Mesenchymal stem cell (in vitro differentiated cells and primary cell): ENCODE results near the gene MFF.
"Not testable (repeated sequence)": the region's sequence is repeated elsewhere in the genome, so short reads cannot be mapped to it uniquely, and the experiment has no call there.

Experiments
- DNase-seq: peaks from one replicate; pipeline ENCODE4 v3.0.0-alpha.2; 2013
- H2AFZ ChIP-seq: one replicate; pipeline ENCODE4 v1.6.1; 2013; ENCODE audit warnings: low read depth, mild to moderate bottlenecking, control low read depth, inconsistent platforms, low read length, moderate library complexity
- H2AK5ac ChIP-seq: 2 replicates; pipeline ENCODE4 v1.6.1; 2013; ENCODE audit warnings: low read length, moderate library complexity, mild to moderate bottlenecking, inconsistent platforms; ENCODE audit not compliant: severe bottlenecking
- H2BK120ac ChIP-seq: one replicate; pipeline ENCODE4 v1.6.1; 2013; ENCODE audit warnings: low read depth, mild to moderate bottlenecking, inconsistent platforms, low read length, moderate library complexity
- H2BK12ac ChIP-seq, 2 experiments: one replicate each; pipeline ENCODE4 v1.6.1; 2013; ENCODE audit warnings: inconsistent platforms in 2 of 2, low read length in 2 of 2, mild to moderate bottlenecking in 2 of 2, moderate library complexity in 2 of 2, control low read depth in 1 of 2
- H2BK15ac ChIP-seq: one replicate; pipeline ENCODE4 v1.6.1; 2013; ENCODE audit warnings: mild to moderate bottlenecking, low read depth, inconsistent platforms; ENCODE audit not compliant: poor library complexity, severe bottlenecking
- H2BK5ac ChIP-seq: 2 replicates; pipeline ENCODE4 v1.6.1; 2013; ENCODE audit warnings: low read depth, mild to moderate bottlenecking, low read length, control low read depth, inconsistent platforms; ENCODE audit not compliant: poor library complexity, severe bottlenecking
- H3K14ac ChIP-seq, 2 experiments: one replicate each; pipeline ENCODE4 v1.6.1; 2013; ENCODE audit warnings: inconsistent platforms in 2 of 2, low read length in 2 of 2, control low read depth in 1 of 2, mild to moderate bottlenecking in 1 of 2, moderate library complexity in 1 of 2
- H3K18ac ChIP-seq, 2 experiments: one replicate each; pipeline ENCODE4 v1.6.1; 2013; ENCODE audit warnings: inconsistent platforms in 2 of 2, low read length in 2 of 2, control low read depth in 1 of 2, low read depth in 1 of 2, mild to moderate bottlenecking in 1 of 2
- H3K23ac ChIP-seq, 2 experiments: one replicate each; pipeline ENCODE4 v1.6.1; 2013; ENCODE audit warnings: inconsistent platforms in 2 of 2, low read length in 2 of 2, mild to moderate bottlenecking in 2 of 2, moderate library complexity in 2 of 2, control low read depth in 1 of 2
- H3K27ac ChIP-seq: 2 replicates; pipeline ENCODE4 v1.5.1; 2013; ENCODE audit warnings: mild to moderate bottlenecking, moderate library complexity, low read length, control low read depth, inconsistent platforms; ENCODE audit not compliant: poor library complexity, severe bottlenecking
- H3K27me3 ChIP-seq, 2 experiments: 2 replicates each; pipeline versions ENCODE4 v1.6.1 to v1.7.0; 2013; ENCODE audit warnings: low read length in 2 of 2, mild to moderate bottlenecking in 2 of 2, moderate library complexity in 2 of 2, control low read depth in 1 of 2, inconsistent platforms in 1 of 2; ENCODE audit not compliant: control insufficient read depth in 1 of 2, insufficient read depth in 1 of 2
- H3K36me3 ChIP-seq, 2 experiments: 2 replicates each; pipeline versions ENCODE4 v1.6.1 to v1.7.0; 2013; ENCODE audit warnings: low read length in 2 of 2, control low read depth in 1 of 2, inconsistent platforms in 1 of 2, low read depth in 1 of 2, mild to moderate bottlenecking in 1 of 2; ENCODE audit not compliant: insufficient read depth in 2 of 2, control insufficient read depth in 1 of 2
- H3K4ac ChIP-seq, 2 experiments: one replicate each; pipeline ENCODE4 v1.6.1; 2013; ENCODE audit warnings: inconsistent platforms in 2 of 2, low read length in 2 of 2, mild to moderate bottlenecking in 2 of 2, moderate library complexity in 2 of 2, control low read depth in 1 of 2, low read depth in 1 of 2
- H3K4me1 ChIP-seq: 2 replicates; pipeline ENCODE4 v1.6.1; 2013; ENCODE audit warnings: low read depth, low read length, control low read depth; ENCODE audit not compliant: control insufficient read depth, insufficient read depth
- H3K4me2 ChIP-seq: 2 replicates; pipeline ENCODE4 v1.6.1; 2013; ENCODE audit warnings: low read length, mild to moderate bottlenecking, inconsistent platforms; ENCODE audit not compliant: poor library complexity, severe bottlenecking
- H3K4me3 ChIP-seq, 2 experiments: 2 replicates each; pipeline versions ENCODE4 v1.5.1 to v1.7.0; 2013; ENCODE audit warnings: low read length in 2 of 2, mild to moderate bottlenecking in 2 of 2, control low read depth in 1 of 2, low read depth in 1 of 2; ENCODE audit not compliant: insufficient read depth in 1 of 2
- H3K79me1 ChIP-seq: replicated peaks from 2 replicates; pipeline ENCODE4 v1.6.1; 2013; ENCODE audit warnings: mild to moderate bottlenecking, control low read depth, low read length, inconsistent platforms; ENCODE audit not compliant: poor library complexity, severe bottlenecking
- H3K9ac ChIP-seq: 2 replicates; pipeline ENCODE4 v1.7.0; 2013; ENCODE audit warnings: mild to moderate bottlenecking, low read length, moderate library complexity
- H3K9me3 ChIP-seq: 2 replicates; pipeline ENCODE4 v1.7.0; 2013; ENCODE audit warnings: mild to moderate bottlenecking, low read length; ENCODE audit not compliant: control insufficient read depth
- H4K8ac ChIP-seq: one replicate; pipeline ENCODE4 v1.6.1; 2013; ENCODE audit warnings: inconsistent platforms, mild to moderate bottlenecking, low read length, moderate library complexity
- H4K91ac ChIP-seq: one replicate; pipeline ENCODE4 v1.6.1; 2013; ENCODE audit warnings: mild to moderate bottlenecking, low read length, inconsistent platforms
- WGBS: methylation state at CpG from one replicate; pipeline ENCODE4 v1.1.7; 2013; ENCODE audit warnings: mixed read lengths; 5-methylcytosine and 5-hydroxymethylcytosine counted together

The MFF gene

GRCh38 chr2:227386630-227387029 is 61.6 kb downstream of the MFF start:
- no peak overlapping the region for H2BK15ac ChIP-seq
- no peak overlapping the region for H3K4me2 ChIP-seq
- no peak overlapping the region for H4K91ac ChIP-seq
- H3K23ac ChIP-seq = no peak overlapping the region
- H3K27me3 ChIP-seq = peaks cover 0 to 9% of the 10 kb centered on the region in 2 experiments
- 98% methylated on average over 4 of the region's 6 CpGs for WGBS
- H3K4me1 ChIP-seq = no peaks in the 10 kb centered on the region
- H3K27ac ChIP-seq = no peak overlapping the region
- H3K9me3 ChIP-seq = no peaks in the 10 kb centered on the region
- no peaks in the 10 kb centered on the region for H3K79me1 ChIP-seq
- H2BK5ac ChIP-seq = no peak overlapping the region
- H2AFZ ChIP-seq = no peak overlapping the region
- no peak overlapping the region for H3K9ac ChIP-seq
- H4K8ac ChIP-seq = no peak overlapping the region
- no peak overlapping the region for H3K14ac ChIP-seq
- H3K4me3 ChIP-seq = no peak overlapping the region
- H3K36me3 ChIP-seq = no peaks in the 10 kb centered on the region
- H2BK120ac ChIP-seq = no peak overlapping the region
- H2AK5ac ChIP-seq = no peak overlapping the region
- no peak for DNase-seq
- H3K18ac ChIP-seq = no peak overlapping the region
- no peak overlapping the region for H3K4ac ChIP-seq
- H2BK12ac ChIP-seq = no peak overlapping the region

GRCh38 chr2:227387583-227387982 is 62.5 kb downstream of the MFF start, which contains the start of gene SCYGR1:
Gene SCYGR1, minus strand, starts transcription at chr2:227387949. Its CDS starts 0 bp downstream, at chr2:227387949.
- H3K27me3 ChIP-seq, H3K27ac ChIP-seq, H2BK15ac ChIP-seq, H2BK120ac ChIP-seq, H2AFZ ChIP-seq, H2BK12ac ChIP-seq, H4K91ac ChIP-seq, H3K23ac ChIP-seq, H2AK5ac ChIP-seq, H3K4me1 ChIP-seq, H3K4me2 ChIP-seq, H3K4me3 ChIP-seq, H3K18ac ChIP-seq, DNase-seq, H4K8ac ChIP-seq, H3K4ac ChIP-seq, H2BK5ac ChIP-seq, H3K36me3 ChIP-seq, H3K14ac ChIP-seq, H3K9me3 ChIP-seq, H3K79me1 ChIP-seq: not testable (repeated sequence)
- peak within 1 kb of the TSS; percentile 34 for H3K9ac ChIP-seq
- WGBS = 100% methylated on average over 3 of the region's 7 CpGs

- Histone ChIP-seq H2BK15ac (no peak overlapping the region), H3K4me2 (no peak overlapping the region), H3K27me3 (peaks cover 0 to 3% of the 10 kb centered on the region in 2 experiments), H3K9ac (peak overlapping the region; percentile 67), H2AFZ (no peak overlapping the region), H3K4ac (no peak overlapping the region), H2BK12ac (no peak overlapping the region), H3K4me1 (no peaks in the 10 kb centered on the region), H3K23ac (no peak overlapping the region), H3K27ac (no peak overlapping the region), H4K8ac (no peak overlapping the region), H3K79me1 (no peaks in the 10 kb centered on the region), H2AK5ac (no peak overlapping the region), H3K18ac (no peak overlapping the region), H2BK120ac (no peak overlapping the region), H3K14ac (no peak overlapping the region), H4K91ac (no peak overlapping the region), H3K9me3 (no peaks in the 10 kb centered on the region), H3K4me3 (no peak overlapping the region), H3K36me3 (no peaks in the 10 kb centered on the region), H2BK5ac (no peak overlapping the region)
- DNase-seq = no peak
- 83% methylated on average over 7 of the region's 7 CpGs for WGBS
Measured at GRCh38 chr2:227388537-227389011, 63.5 kb downstream of the MFF start.

- H2AFZ ChIP-seq = no peak overlapping the region
- no peak overlapping the region for H2BK120ac ChIP-seq
- no peak overlapping the region for H3K4me3 ChIP-seq
- no peak overlapping the region for H4K91ac ChIP-seq
- H2BK15ac ChIP-seq = no peak overlapping the region
- H3K23ac ChIP-seq = no peak overlapping the region
- H3K4ac ChIP-seq = no peak overlapping the region
- H3K27me3 ChIP-seq = peaks cover 0 to 3% of the 10 kb centered on the region in 2 experiments
- no peaks in the 10 kb centered on the region for H3K36me3 ChIP-seq
- no peak overlapping the region for H2BK12ac ChIP-seq
- no peaks in the 10 kb centered on the region for H3K9me3 ChIP-seq
- no peak overlapping the region for H3K27ac ChIP-seq
- 20% methylated on average over 1 of the region's 3 CpGs for WGBS
- H3K4me1 ChIP-seq = no peaks in the 10 kb centered on the region
- no peak overlapping the region for H2AK5ac ChIP-seq
- H2BK5ac ChIP-seq = no peak overlapping the region
- H3K18ac ChIP-seq = no peak overlapping the region
- no peak overlapping the region for H3K14ac ChIP-seq
- no peak for DNase-seq
- H3K4me2 ChIP-seq = no peak overlapping the region
- no peaks in the 10 kb centered on the region for H3K79me1 ChIP-seq
- H3K9ac ChIP-seq = peak overlapping the region; percentile 67
- no peak overlapping the region for H4K8ac ChIP-seq
Measured at GRCh38 chr2:227389231-227389630, 64.2 kb downstream of the MFF start.
